Measurements from ENCODE around the gene APOC3. TPM values are rescaled to one million over a fixed set of nuclear protein-coding genes. Genes with fewer than 3 reads are reported as not detected.

Gene APOC3
- total RNA-seq, 8 experiments from 2014 or later = not detected

GRCh38 chr11:116847612-116848011 is 17.9 kb downstream of the APOC3 start:
- in situ Hi-C loops (cut with MboI; ENCODE audit: low pct_unique_long_range_greater_than_20kb in 2 of 9, low sequenced_read_pairs in 9 of 9, unreplicated experiment in 9 of 9) = no loop called here
- WGBS, 10 experiments = 100% methylated on average over 1 to 2 of the region's 4 CpGs; no CpG with 5 or more reads in 8 of the 10 experiments
- ATAC-seq (replicated peaks in 6 of 8) = no peak

GRCh38 chr11:116849060-116849459 is 19.4 kb downstream of the APOC3 start:
- no peak overlapping the region for H3K4me3 ChIP-seq
- in situ Hi-C loops (cut with MboI; ENCODE audit: low pct_unique_long_range_greater_than_20kb in 2 of 9, low sequenced_read_pairs in 9 of 9, unreplicated experiment in 9 of 9) = no loop called here
- WGBS, 10 experiments = 88 to 100% (median 91%) methylated on average over 2 to 9 of the region's 12 CpGs; no CpG with 5 or more reads in 7 of the 10 experiments
- ATAC-seq (replicated peaks in 6 of 8) = no peak
- no peak overlapping the region for H3K27ac ChIP-seq
- H3K4me1 ChIP-seq (replicated peaks in 1 of 2) = no peaks in the 10 kb centered on the region

More at GRCh38 chr11:116847612-116848011, 17.9 kb downstream of the APOC3 start:
- H3K27ac ChIP-seq = no peak overlapping the region
- H3K4me1 ChIP-seq (replicated peaks in 1 of 2) = no peaks in the 10 kb centered on the region
- no peak overlapping the region for H3K4me3 ChIP-seq

GRCh38 chr11:116849486-116849885 is 19.8 kb downstream of the APOC3 start:
- H3K4me1 ChIP-seq (replicated peaks in 1 of 2) = no peaks in the 10 kb centered on the region
- WGBS, 10 experiments = 80 to 100% (median 94%) methylated on average over 2 to 6 of the region's 6 CpGs; no CpG with 5 or more reads in 1 of the 10 experiments
- ATAC-seq (replicated peaks in 6 of 8) = no peak
- H3K4me3 ChIP-seq = no peak overlapping the region
- no peak overlapping the region for H3K27ac ChIP-seq
- in situ Hi-C loops (cut with MboI; ENCODE audit: low pct_unique_long_range_greater_than_20kb in 2 of 9, low sequenced_read_pairs in 9 of 9, unreplicated experiment in 9 of 9) = no loop called here

- Histone ChIP-seq H3K4me1 (replicated peaks in 1 of 2) (no peaks in the 10 kb centered on the region), H3K27ac (peak overlapping the region in 1 of 2 donors; percentile 15), H3K4me3 (no peak overlapping the region)
- in situ Hi-C loops (cut with MboI; ENCODE audit: low pct_unique_long_range_greater_than_20kb in 2 of 9, low sequenced_read_pairs in 9 of 9, unreplicated experiment in 9 of 9) = no loop called here
- ATAC-seq (replicated peaks in 6 of 8) = no peak
- 44 to 100% (median 97%) methylated on average over 2 to 6 of the region's 7 CpGs; no CpG with 5 or more reads in 1 of the 10 experiments for WGBS, 10 experiments
These were observed 21.9 kb downstream of the APOC3 start for GRCh38 chr11:116851626-116852025.

- WGBS, 10 experiments = 10 to 100% (median 80%) methylated on average over 1 to 4 of the region's 5 CpGs; no CpG with 5 or more reads in 1 of the 10 experiments
- H3K4me1 ChIP-seq (replicated peaks in 1 of 2) = no peaks in the 10 kb centered on the region
- no peak overlapping the region for H3K4me3 ChIP-seq
- in situ Hi-C loops (cut with MboI; ENCODE audit: low pct_unique_long_range_greater_than_20kb in 2 of 9, low sequenced_read_pairs in 9 of 9, unreplicated experiment in 9 of 9) = no loop called here
- ATAC-seq (replicated peaks in 6 of 8) = peak in 4 of 8 experiments; percentile 19 to 91 (median 84)
- no peak overlapping the region for H3K27ac ChIP-seq
These were observed 22.7 kb downstream of the APOC3 start for GRCh38 chr11:116852261-116853031.

DNA sequence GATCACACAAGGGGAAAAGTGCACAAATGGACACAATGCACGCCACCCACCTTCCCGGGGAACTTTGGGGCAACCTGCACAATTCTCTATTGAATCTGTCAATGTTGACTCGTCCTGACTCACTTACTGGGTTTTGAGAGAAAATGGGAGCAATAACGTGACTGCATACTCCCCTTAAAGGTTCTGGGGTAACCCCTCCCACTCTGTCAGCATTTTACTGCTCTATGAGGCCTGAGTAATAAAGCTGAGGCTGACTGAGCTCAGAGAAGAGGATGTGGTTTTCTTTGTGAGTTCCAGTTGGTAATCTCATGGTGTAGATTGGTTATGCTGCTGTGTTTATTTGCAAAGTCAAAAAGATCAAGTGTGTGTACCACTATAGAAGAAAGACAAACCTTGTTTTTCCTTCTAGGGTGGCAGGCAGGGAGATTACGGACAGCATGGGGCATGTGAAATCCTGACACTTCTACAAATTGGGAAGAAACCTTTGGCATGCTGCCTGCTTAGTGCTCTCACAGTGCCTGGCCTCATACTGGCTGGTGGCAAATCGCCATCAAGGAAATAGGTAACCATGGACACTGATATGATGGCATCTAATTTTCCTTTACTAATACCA is 23.9 kb downstream of the APOC3 start:
- 47 to 100% (median 94%) methylated on average over 1 to 5 of the region's 6 CpGs; no CpG with 5 or more reads in 3 of the 10 experiments for WGBS, 10 experiments
- in situ Hi-C loops (cut with MboI; ENCODE audit: low pct_unique_long_range_greater_than_20kb in 2 of 9, low sequenced_read_pairs in 9 of 9, unreplicated experiment in 9 of 9) = no loop called here
- no peak overlapping the region for H3K4me3 ChIP-seq
- H3K4me1 ChIP-seq (replicated peaks in 1 of 2) = no peaks in the 10 kb centered on the region
- H3K27ac ChIP-seq = no peak overlapping the region
- peak in 2 of 8 experiments; percentile 12 to 14 for ATAC-seq (replicated peaks in 6 of 8)

GRCh38 chr11:116855413-116855812 is 25.7 kb downstream of the APOC3 start:
- 77 to 100% (median 94%) methylated on average over 1 to 7 of the region's 7 CpGs; no CpG with 5 or more reads in 2 of the 10 experiments for WGBS, 10 experiments
- in situ Hi-C loops (cut with MboI; ENCODE audit: low pct_unique_long_range_greater_than_20kb in 2 of 9, low sequenced_read_pairs in 9 of 9, unreplicated experiment in 9 of 9) = no loop called here

GRCh38 chr11:116856423-116856822 is 26.7 kb downstream of the APOC3 start:
- in situ Hi-C loops (cut with MboI; ENCODE audit: low pct_unique_long_range_greater_than_20kb in 2 of 9, low sequenced_read_pairs in 9 of 9, unreplicated experiment in 9 of 9) = no loop called here
- 76 to 100% (median 98%) methylated on average over 1 to 5 of the region's 5 CpGs; no CpG with 5 or more reads in 4 of the 10 experiments for WGBS, 10 experiments
- no peak overlapping the region for H3K4me3 ChIP-seq
- no peak for ATAC-seq (replicated peaks in 6 of 8)
- no peaks in the 10 kb centered on the region for H3K4me1 ChIP-seq (replicated peaks in 1 of 2)
- H3K27ac ChIP-seq = no peak overlapping the region

More at GRCh38 chr11:116855413-116855812, 25.7 kb downstream of the APOC3 start:
- no peak for ATAC-seq (replicated peaks in 6 of 8)
- Histone ChIP-seq H3K4me1 (replicated peaks in 1 of 2) (no peaks in the 10 kb centered on the region), H3K4me3 (no peak overlapping the region), H3K27ac (no peak overlapping the region)

DNA sequence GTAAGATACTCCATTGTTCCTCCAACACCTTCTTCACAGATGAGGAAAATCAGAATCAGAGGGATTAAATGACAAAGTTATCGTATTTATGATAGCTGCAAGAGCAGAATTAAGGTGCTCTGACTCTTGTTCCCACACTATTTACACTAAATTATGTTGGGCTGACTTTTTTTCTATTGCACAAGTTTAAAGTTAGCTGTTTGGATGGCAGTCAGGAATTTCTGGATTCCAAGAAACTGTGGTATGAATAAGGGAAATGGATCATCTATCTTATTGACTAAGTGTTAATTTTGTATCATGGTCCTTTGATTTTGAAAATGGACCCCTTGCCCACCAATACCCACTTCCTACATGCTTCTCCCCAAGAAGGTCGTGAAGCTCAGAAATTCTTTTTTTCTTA is 27.6 kb downstream of the APOC3 start:
- WGBS, 10 experiments = 63 to 100% (median 92%) methylated on average over 1 to 2 of the region's 2 CpGs
- no peak for ATAC-seq (replicated peaks in 6 of 8)
- Histone ChIP-seq H3K4me3 (no peak overlapping the region), H3K27ac (no peak overlapping the region), H3K4me1 (replicated peaks in 1 of 2) (no peaks in the 10 kb centered on the region)
- in situ Hi-C loops (cut with MboI; ENCODE audit: low pct_unique_long_range_greater_than_20kb in 2 of 9, low sequenced_read_pairs in 9 of 9, unreplicated experiment in 9 of 9) = no loop called here

DNA sequence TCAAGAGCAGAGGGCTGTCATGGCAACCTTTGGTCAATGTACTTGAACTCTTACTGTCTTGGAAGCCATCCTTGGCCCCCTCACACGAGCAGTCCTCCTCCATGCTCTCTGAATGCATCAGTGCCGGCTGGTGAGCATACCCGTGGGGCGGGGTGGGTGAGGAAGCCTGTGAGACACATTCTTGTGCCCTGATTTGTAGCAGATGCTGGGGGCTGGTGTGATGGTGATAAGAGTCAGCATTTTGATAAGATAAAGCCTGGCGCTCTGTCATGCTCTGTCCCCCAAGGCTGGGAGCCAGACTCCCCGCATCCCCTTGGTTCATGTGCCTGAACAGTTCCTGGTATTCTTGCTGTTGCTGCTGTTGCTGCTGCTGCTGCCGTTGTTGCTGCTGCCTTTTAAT is 28.2 kb downstream of the APOC3 start:
- no peaks in the 10 kb centered on the region for H3K4me1 ChIP-seq (replicated peaks in 1 of 2)
- 73 to 100% (median 95%) methylated on average over 1 to 4 of the region's 7 CpGs; no CpG with 5 or more reads in 6 of the 10 experiments for WGBS, 10 experiments
- no peak overlapping the region for H3K4me3 ChIP-seq
- H3K27ac ChIP-seq = no peak overlapping the region
- no peak for ATAC-seq (replicated peaks in 6 of 8)
- in situ Hi-C loops (cut with MboI; ENCODE audit: low pct_unique_long_range_greater_than_20kb in 2 of 9, low sequenced_read_pairs in 9 of 9, unreplicated experiment in 9 of 9) = no loop called here

- 60 to 100% (median 94%) methylated on average over 1 to 7 of the region's 8 CpGs; no CpG with 5 or more reads in 2 of the 10 experiments for WGBS, 10 experiments
- Histone ChIP-seq H3K4me1 (replicated peaks in 1 of 2) (no peaks in the 10 kb centered on the region), H3K27ac (no peak overlapping the region), H3K4me3 (no peak overlapping the region)
- in situ Hi-C loops (cut with MboI; ENCODE audit: low pct_unique_long_range_greater_than_20kb in 2 of 9, low sequenced_read_pairs in 9 of 9, unreplicated experiment in 9 of 9) = no loop called here
- ATAC-seq (replicated peaks in 6 of 8) = no peak
These were observed 29.5 kb downstream of the APOC3 start for GRCh38 chr11:116859175-116859574.

- in situ Hi-C loops (cut with MboI; ENCODE audit: low pct_unique_long_range_greater_than_20kb in 2 of 9, low sequenced_read_pairs in 9 of 9, unreplicated experiment in 9 of 9) = no loop called here
- H3K4me3 ChIP-seq = no peak overlapping the region
- H3K4me1 ChIP-seq (replicated peaks in 1 of 2) = no peaks in the 10 kb centered on the region
- ATAC-seq (replicated peaks in 6 of 8) = no peak
- no peak overlapping the region for H3K27ac ChIP-seq
- 50 to 100% (median 90%) methylated on average over 1 to 2 of the region's 6 CpGs; no CpG with 5 or more reads in 5 of the 10 experiments for WGBS, 10 experiments
These were observed 30.6 kb downstream of the APOC3 start for GRCh38 chr11:116860303-116860702.

- in situ Hi-C loops (cut with MboI; ENCODE audit: low pct_unique_long_range_greater_than_20kb in 2 of 9, low sequenced_read_pairs in 9 of 9, unreplicated experiment in 9 of 9) = no loop called here
These were observed 31.8 kb downstream of the APOC3 start for GRCh38 chr11:116861539-116861938.

More at GRCh38 chr11:116861539-116861938, 31.8 kb downstream of the APOC3 start:
- WGBS, 10 experiments = 20 to 100% (median 88%) methylated on average over 1 of the region's 1 CpG; no CpG with 5 or more reads in 7 of the 10 experiments
- Histone ChIP-seq H3K27ac (no peak overlapping the region), H3K4me1 (replicated peaks in 1 of 2) (no peaks in the 10 kb centered on the region), H3K4me3 (no peak overlapping the region)
- ATAC-seq (replicated peaks in 6 of 8) = no peak

Data from motor neuron (in vitro differentiated cells).